NCI-H2081 treated with DMSO at 0.1 percent for 48 hours (cell line): ENCODE measurements around the gene CHAD.
A peak's percentile ranks its signal among the peaks of the same experiment; 100 is the strongest.
"Not testable (repeated sequence)": the region's sequence is repeated elsewhere in the genome, so short reads cannot be mapped to it uniquely, and the experiment has no call there.

ENCODE experiments used
- DNase-seq: peaks from one replicate; lab custom pipeline; 2025; lab: John Stamatoyannopoulos, UW

The CHAD gene

GRCh38 chr17:50457621-50458020 lies 11.1 kb downstream of the CHAD start:
- DNase-seq, result no peak

- no peak for DNase-seq
These were observed 14.8 kb downstream of the CHAD start for GRCh38 chr17:50453901-50454300.

- no peak for DNase-seq
These were observed 15.9 kb downstream of the CHAD start for GRCh38 chr17:50452630-50453300.

GRCh38 chr17:50451943-50452629 lies 16.6 kb downstream of the CHAD start:
- no peak for DNase-seq

GRCh38 chr17:50448643-50449042 lies 20.0 kb downstream of the CHAD start:
- DNase-seq, result no peak

GRCh38 chr17:50447870-50448595 lies 20.6 kb downstream of the CHAD start:
- peak; percentile 10 for DNase-seq

- DNase-seq, result no peak
These were observed 22.9 kb downstream of the CHAD start for GRCh38 chr17:50445730-50446325.

GRCh38 chr17:50444841-50445715 lies 23.6 kb downstream of the CHAD start:
- no peak for DNase-seq

- no peak for DNase-seq
These were observed 25.1 kb downstream of the CHAD start for GRCh38 chr17:50443505-50443974.

GRCh38 chr17:50440838-50441829 lies 27.5 kb downstream of the CHAD start:
- DNase-seq, result no peak

- peak; percentile 23 for DNase-seq
These were observed 28.4 kb downstream of the CHAD start for GRCh38 chr17:50440172-50440837.

GRCh38 chr17:50439008-50439407 lies 29.7 kb downstream of the CHAD start:
- no peak for DNase-seq

GRCh38 chr17:50437409-50437808 lies 31.3 kb downstream of the CHAD start:
- no peak for DNase-seq

- DNase-seq, result no peak
These were observed 36.4 kb downstream of the CHAD start for GRCh38 chr17:50432125-50432762.

GRCh38 chr17:50430821-50431618 lies 37.7 kb downstream of the CHAD start:
- DNase-seq, result no peak

- DNase-seq, result no peak
These were observed 38.9 kb downstream of the CHAD start for GRCh38 chr17:50429793-50430192.

- DNase-seq, result no peak
These were observed 39.8 kb downstream of the CHAD start for GRCh38 chr17:50428831-50429424.

- DNase-seq, result not testable (repeated sequence)
These were observed 40.6 kb downstream of the CHAD start for GRCh38 chr17:50428126-50428525.
